ENCODE measurements around the gene KIF23.
"Not testable (repeated sequence)": the region's sequence is repeated elsewhere in the genome, so short reads cannot be mapped to it uniquely, and the experiment has no call there.

KIF23 gene

GRCh38 chr15:69413822-69414700, at the start of gene KIF23:
TSS of gene KIF23 (plus strand) at chr15:69414349. CDS start at chr15:69414466, 117 bp downstream.
- peak; percentile 88 for DNase-seq

DNA sequence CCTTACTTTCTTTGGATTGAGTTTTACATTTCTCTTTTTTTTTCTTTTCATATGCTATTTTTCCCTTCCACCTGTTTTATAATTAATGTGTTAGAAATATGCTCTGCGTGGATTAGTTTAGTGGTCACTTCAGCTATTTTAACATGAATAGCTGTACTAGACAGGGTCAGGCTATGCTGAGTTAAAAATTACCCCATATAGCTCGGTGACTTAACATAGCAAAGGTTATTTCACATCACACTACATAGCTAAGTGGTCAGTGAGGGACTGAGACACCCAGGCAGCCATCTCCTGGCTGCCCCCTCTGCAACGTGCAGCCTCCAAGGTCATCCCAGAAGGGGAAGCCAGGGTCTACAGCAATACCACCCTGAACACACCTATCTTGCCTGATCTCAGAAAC, 46.9 kb upstream of the KIF23 start:
- DNase-seq = no peak

DNA sequence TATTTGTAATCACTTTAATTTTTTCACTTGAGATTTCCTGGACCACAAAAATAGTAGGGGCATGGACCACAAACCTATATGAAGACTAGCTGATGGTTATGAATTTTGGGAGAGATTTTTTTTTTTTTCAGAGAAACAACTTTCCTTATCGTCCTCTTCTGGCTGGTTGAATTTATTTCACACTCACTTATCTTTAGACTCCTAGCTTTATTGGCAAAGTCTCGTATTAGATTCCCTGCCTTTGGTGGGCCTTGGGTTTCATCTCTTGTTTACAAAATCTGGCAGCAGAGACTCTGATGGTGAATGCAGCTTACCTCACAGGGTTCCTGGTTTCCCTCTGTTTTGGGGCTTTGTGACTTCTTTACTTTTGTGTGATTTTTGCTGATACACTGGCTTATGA, 44.5 kb upstream of the KIF23 start:
- DNase-seq = no peak

DNA sequence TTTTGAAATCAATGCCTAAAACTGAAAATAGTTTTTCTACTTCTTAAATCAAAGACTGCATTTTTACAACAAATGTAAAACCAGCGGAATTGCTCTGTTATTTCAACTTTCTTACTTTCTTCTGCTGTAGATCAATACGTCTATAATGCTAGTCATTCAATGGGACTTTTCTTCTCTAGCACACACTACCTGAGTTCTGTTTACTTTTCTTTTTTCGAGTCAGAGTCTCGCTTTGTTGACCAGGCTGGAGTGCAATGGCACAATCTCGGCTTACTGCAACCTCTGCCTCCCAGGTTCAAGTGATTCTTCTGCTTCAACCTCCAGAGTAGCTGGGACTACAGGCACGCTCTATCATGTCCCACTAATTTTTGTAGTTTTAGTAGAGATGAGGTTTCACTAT, 40.7 kb upstream of the KIF23 start:
- no peak for DNase-seq

DNA sequence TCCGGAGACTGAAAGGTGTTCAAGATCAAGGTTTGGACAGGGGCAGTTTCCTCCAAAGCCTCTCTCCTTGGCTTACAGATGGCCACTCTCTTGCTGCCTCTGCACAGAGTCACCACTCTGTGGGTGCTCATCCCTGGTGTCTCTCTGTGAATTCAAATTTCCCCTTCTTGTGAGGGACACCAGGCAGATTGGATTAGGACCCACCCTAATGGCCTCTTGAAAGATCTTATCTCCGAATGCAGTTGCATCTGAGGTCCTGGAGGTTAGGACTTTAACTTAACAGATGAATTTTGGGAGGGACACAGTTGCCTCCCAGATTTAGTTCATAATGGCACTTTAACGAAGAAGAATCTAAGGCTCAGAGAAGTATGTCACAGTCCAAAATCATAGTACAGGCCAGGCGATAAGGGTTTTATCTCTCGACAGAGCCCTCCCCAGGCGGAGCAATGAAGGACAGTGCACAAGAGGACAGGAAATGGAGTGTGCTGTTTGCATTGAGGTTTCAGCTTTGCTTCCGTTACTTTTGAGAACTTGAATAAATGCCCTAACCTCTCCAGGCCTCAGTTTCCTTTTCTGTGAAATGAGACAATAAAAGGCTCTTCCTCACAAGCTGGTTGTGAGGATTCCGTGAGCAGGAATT, 38.9 kb upstream of the KIF23 start:
- DNase-seq = no peak

DNA sequence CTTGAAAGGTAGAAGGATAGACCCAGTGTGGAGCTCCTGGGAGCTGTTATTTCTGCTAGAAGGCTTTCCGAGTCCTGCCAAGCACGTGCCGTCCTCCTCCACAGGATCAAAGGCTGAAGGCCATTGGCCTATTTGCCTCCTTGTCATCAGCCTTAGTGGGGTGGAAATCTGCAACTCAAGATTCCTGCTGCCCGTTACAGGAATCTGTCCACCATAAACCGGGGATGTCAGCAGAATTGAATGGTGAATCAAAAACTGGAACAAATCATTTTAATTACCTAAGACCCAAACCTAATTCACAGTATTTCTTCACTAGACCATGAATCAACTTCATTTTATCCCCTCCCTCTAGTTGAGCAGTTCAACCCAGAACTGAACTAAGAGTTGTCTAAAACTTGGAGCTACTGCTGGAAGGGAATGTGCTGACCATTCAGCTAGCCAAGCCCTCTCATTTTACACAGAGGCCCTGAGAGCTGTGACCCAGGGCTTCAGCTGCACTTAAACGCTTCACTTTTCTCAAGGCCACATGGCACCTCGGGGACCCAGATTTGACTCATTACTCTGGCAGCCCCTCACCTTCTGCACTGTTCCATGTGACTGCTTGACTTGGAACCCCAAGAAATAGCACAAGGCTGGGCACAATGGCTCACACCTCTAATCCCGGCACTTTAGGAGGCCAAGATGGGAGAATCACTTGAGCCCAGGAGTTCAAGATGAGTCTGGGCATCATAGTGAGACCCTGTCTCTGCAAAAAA, 36.8 kb upstream of the KIF23 start:
- DNase-seq = no peak

GRCh38 chr15:69380100-69380725, 33.9 kb upstream of the KIF23 start:
- DNase-seq = no peak

DNA sequence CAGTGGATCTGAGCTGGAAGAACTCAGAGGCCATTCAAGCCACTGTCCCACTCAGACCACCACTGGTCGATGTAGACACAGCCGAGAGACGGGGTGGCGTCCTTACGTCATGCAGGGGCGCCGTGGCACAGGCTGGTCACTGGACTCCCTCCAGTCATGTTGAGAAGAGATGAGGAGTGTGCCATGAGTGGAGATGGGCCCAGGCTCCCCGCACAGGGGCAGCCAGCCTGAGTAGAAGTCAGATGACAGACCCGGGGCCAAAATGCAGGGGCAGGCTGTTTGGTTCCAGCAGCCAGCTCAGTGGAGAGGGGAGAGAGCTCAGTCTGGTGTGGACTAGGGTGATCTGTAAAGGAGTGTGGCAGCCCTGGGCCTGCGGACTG, 33.4 kb upstream of the KIF23 start:
- DNase-seq = no peak

DNA sequence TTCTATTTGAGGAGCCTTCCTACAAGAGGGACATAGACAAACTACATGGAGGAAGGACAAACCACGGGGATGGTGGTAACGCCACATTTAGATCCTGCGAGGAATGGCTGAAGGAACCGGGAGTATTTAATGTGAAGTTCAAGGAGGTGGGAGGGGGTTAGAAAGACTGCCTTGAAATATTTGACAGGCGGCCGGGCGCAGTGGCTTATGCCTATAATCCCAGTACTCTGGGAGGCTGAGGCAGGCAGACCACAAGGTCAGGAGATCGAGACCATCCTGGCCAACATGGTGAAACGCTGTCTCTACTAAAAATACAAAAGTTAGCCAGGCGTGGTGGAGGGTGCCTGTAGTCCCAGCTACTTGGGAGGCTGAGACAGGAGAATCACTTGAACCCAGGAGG, 32.0 kb upstream of the KIF23 start:
- not testable (repeated sequence) for DNase-seq

GRCh38 chr15:69384066-69384465, 30.1 kb upstream of the KIF23 start:
- DNase-seq = not testable (repeated sequence)

GRCh38 chr15:69384626-69385598, 29.2 kb upstream of the KIF23 start:
- no peak for DNase-seq

DNA sequence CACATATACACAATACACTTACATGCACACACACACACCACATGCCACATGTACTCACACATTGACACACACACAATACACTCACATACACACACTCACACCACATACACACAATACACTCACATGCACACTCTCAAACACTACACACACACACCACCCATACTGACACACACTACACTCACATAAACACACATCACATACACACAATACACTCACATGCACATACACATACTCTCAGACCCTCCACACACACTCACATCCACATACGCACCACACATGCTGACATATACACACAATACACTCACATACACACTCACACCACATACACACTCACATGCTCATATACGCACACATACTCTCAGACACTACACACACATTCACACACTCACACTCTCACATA, 28.3 kb upstream of the KIF23 start:
- DNase-seq = no peak

GRCh38 chr15:69386284-69386683, 27.9 kb upstream of the KIF23 start:
- DNase-seq = no peak

DNA sequence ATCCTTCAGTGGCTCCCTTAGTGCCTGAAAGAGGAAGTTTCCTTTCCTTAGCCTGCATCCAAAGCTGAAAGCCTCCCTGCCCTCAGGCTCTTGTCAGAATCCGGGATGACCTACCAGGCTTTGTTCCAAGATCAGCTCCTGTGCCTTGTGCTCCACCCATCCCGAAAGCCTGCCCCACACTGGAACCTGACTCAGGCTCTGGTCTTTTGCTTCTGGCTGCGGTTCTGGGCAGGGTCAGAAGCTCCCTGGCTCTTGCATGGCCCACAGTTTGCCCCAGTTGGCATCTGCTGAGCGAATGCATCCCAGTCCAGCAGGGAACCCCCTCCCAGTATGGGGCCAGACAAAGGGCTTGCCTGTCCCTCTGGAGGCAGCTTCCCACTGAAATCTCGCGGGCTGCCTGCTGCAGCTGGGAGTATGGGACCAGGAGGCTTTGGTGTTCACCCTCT, 25.9 kb upstream of the KIF23 start:
- no peak for DNase-seq

DNA sequence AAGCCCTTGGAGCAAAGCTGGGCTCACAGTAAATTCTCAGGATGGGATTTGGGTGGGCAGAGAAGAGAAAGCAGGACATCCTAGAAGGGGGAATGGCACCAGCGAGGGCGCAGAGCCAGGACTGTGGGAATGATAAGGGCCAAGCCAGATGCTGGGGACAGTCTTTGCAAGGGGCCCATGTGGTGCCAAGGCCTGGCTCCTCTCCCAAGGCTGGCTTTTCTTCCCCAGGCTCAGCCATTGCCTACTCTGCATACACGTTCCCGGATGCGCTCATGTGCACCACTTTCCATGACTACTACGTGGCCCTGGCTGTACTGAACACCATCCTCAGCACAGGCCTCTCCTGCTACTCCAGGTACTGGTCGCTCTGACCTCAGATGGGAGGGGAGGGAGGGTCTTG, 24.7 kb upstream of the KIF23 start:
- no peak for DNase-seq

GRCh38 chr15:69390575-69390974, 23.6 kb upstream of the KIF23 start:
- DNase-seq = no peak

DNA sequence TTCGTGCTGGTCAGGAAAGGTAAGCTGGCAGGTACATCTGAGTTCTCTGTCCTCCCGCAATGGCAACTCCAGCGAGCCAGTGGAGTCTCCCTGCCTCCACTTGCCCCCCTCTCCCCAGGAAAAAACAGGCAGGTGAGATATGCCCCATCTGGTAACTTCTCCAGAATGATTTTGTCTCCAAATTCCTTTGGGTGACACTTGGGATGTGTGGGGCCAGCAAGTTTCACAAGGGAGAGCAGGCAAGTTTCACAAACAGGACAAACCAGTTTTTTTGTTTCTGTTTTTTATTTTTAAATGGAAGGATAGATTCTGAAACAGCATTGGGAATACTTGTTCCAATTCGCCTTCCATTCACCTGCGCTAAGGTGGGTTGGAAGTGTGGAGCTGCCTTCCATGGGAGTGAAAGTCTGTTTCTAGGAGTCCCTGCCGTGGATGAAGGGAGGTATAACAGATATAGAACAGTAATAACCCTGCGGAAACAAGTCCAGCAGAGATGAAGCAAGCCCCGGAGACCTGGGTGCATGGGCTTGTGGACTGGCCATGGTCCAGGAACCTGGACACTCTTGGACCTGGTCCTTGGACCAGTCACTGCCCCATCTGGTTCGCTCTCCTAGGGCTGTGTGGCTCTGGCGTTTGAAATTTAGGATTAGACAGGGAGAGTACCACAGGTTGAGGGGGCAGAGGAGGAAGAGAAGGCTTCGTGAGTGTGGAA, 22.9 kb upstream of the KIF23 start:
- DNase-seq = no peak

- DNase-seq = no peak
These were observed 21.8 kb upstream of the KIF23 start for GRCh38 chr15:69392352-69392751.

- no peak for DNase-seq
These were observed 20.2 kb upstream of the KIF23 start for GRCh38 chr15:69393831-69394491.

GRCh38 chr15:69394556-69395282, 19.4 kb upstream of the KIF23 start:
- peak; percentile 65 for DNase-seq
